AG09309 (cell line): ENCODE results near the gene PLCL2.

Source experiments
- DNase-seq: peaks from one replicate; pipeline ENCODE4 v3.0.0-alpha.2; 2010; ENCODE audit warnings: low read depth
- H3K4me3 ChIP-seq: 2 replicates; pipeline ENCODE4 v1.5.1; 2011; ENCODE audit warnings: mild to moderate bottlenecking, low read depth, low read length, moderate library complexity; ENCODE audit not compliant: control insufficient read depth
- CTCF ChIP-seq: IDR thresholded peaks from 2 replicates; pipeline ENCODE4 v1.5.1; 2011; ENCODE audit warnings: mild to moderate bottlenecking, low read depth, low read length, inconsistent platforms; ENCODE audit not compliant: insufficient read depth, control insufficient read depth; ENCODE audit errors: missing control alignments

The PLCL2 gene

GRCh38 chr3:17065315-17065714 lies 180.6 kb downstream of the PLCL2 start:
- DNase-seq: no peak
- H3K4me3 ChIP-seq: no peak overlapping the region
- no peak for TF ChIP-seq CTCF

- no peak overlapping the region for H3K4me3 ChIP-seq
- DNase-seq: no peak
- TF ChIP-seq CTCF: no peak
Observed at GRCh38 chr3:17065881-17066280, 181.1 kb downstream of the PLCL2 start.

- no peak for TF ChIP-seq CTCF
- no peak for DNase-seq
- no peak overlapping the region for H3K4me3 ChIP-seq
Observed at GRCh38 chr3:17069754-17070153, 185.0 kb downstream of the PLCL2 start.

- no peak for TF ChIP-seq CTCF
- no peak for DNase-seq
- H3K4me3 ChIP-seq: no peak overlapping the region
Observed at GRCh38 chr3:17070161-17070959, 185.6 kb downstream of the PLCL2 start.

- no peak for TF ChIP-seq CTCF
- H3K4me3 ChIP-seq: no peak overlapping the region
- no peak for DNase-seq
Observed at GRCh38 chr3:17074559-17074958, 189.8 kb downstream of the PLCL2 start.

DNA sequence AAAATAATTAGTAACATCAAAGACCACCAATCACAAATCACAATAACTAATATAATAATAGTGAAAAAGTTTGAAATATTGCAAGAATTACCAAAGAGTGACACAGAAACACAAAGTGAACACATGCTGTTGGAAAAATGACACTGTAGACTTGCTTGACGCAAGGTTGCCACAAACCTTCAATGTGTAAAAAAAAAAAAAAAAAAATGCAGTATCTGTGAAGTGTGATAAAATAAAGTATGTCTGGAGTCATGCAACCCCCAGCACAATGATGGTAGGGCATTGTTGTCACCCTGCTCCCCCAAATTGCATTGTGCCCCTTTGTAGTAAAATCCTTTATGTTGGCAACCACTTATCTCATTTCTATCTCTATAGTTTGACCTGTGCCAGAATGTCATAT lies 190.6 kb downstream of the PLCL2 start:
- TF ChIP-seq CTCF: no peak
- H3K4me3 ChIP-seq: no peak overlapping the region
- DNase-seq: no peak
